ENCODE results near the gene CYP24A1. TPM values are rescaled to one million over a fixed set of nuclear protein-coding genes. Genes with fewer than 3 reads are reported as not detected.

Gene CYP24A1
- total RNA-seq, 1 donor from 2014 or later: 0.04 TPM

- TF ChIP-seq CTCF (IDR thresholded peaks at IDR 0.05; ENCODE audit: insufficient read depth, low read length, poor library complexity, severe bottlenecking): no peak
- H3K4me3 ChIP-seq (ENCODE audit: low read depth, low read length): no peak overlapping the region
- no peak for DNase-seq (ENCODE audit: low read depth)
- H3K27me3 ChIP-seq (ENCODE audit: control insufficient read depth, insufficient read depth, low read length): no peaks in the 10 kb centered on the region
- no peaks in the 10 kb centered on the region for H3K36me3 ChIP-seq (ENCODE audit: control insufficient read depth, insufficient read depth, low read length)
These were observed 58.5 kb downstream of the CYP24A1 start for GRCh38 chr20:54115172-54115854.

- TF ChIP-seq CTCF (IDR thresholded peaks at IDR 0.05; ENCODE audit: insufficient read depth, low read length, poor library complexity, severe bottlenecking): no peak
- Histone ChIP-seq H3K4me3 (ENCODE audit: low read depth, low read length) (no peak overlapping the region), H3K36me3 (ENCODE audit: control insufficient read depth, insufficient read depth, low read length) (no peaks in the 10 kb centered on the region), H3K27me3 (ENCODE audit: control insufficient read depth, insufficient read depth, low read length) (no peaks in the 10 kb centered on the region)
- no peak for DNase-seq (ENCODE audit: low read depth)
These were observed 59.7 kb downstream of the CYP24A1 start for GRCh38 chr20:54114109-54114508.

- H3K27me3 ChIP-seq (ENCODE audit: control insufficient read depth, insufficient read depth, low read length): no peaks in the 10 kb centered on the region
- no peak overlapping the region for H3K4me3 ChIP-seq (ENCODE audit: low read depth, low read length)
- no peaks in the 10 kb centered on the region for H3K36me3 ChIP-seq (ENCODE audit: control insufficient read depth, insufficient read depth, low read length)
- no peak for TF ChIP-seq CTCF (IDR thresholded peaks at IDR 0.05; ENCODE audit: insufficient read depth, low read length, poor library complexity, severe bottlenecking)
- no peak for DNase-seq (ENCODE audit: low read depth)
These were observed 60.2 kb downstream of the CYP24A1 start for GRCh38 chr20:54113566-54113965.

GRCh38 chr20:54112221-54112884 is 61.4 kb downstream of the CYP24A1 start:
- Histone ChIP-seq H3K4me3 (ENCODE audit: low read depth, low read length) (no peak overlapping the region), H3K27me3 (ENCODE audit: control insufficient read depth, insufficient read depth, low read length) (no peaks in the 10 kb centered on the region), H3K36me3 (ENCODE audit: control insufficient read depth, insufficient read depth, low read length) (no peaks in the 10 kb centered on the region)
- no peak for DNase-seq (ENCODE audit: low read depth)
- no peak for TF ChIP-seq CTCF (IDR thresholded peaks at IDR 0.05; ENCODE audit: insufficient read depth, low read length, poor library complexity, severe bottlenecking)

- H3K4me3 ChIP-seq (ENCODE audit: low read depth, low read length): no peak overlapping the region
- no peaks in the 10 kb centered on the region for H3K36me3 ChIP-seq (ENCODE audit: control insufficient read depth, insufficient read depth, low read length)
- TF ChIP-seq CTCF (IDR thresholded peaks at IDR 0.05; ENCODE audit: insufficient read depth, low read length, poor library complexity, severe bottlenecking): no peak
- DNase-seq (ENCODE audit: low read depth): no peak
- H3K27me3 ChIP-seq (ENCODE audit: control insufficient read depth, insufficient read depth, low read length): no peaks in the 10 kb centered on the region
These were observed 62.3 kb downstream of the CYP24A1 start for GRCh38 chr20:54111460-54111859.

All from kidney epithelial cell (primary cell).